Mucosa of rectum (tissue), 2 donors: ENCODE results near the gene CENPE.

Experiments
- H3K27ac ChIP-seq, 2 donors: one replicate each; pipeline ENCODE4 v1.7.0; 2013; ENCODE audit warnings: inconsistent platforms in 2 of 2, low read depth in 2 of 2, low read length in 2 of 2
- H3K27me3 ChIP-seq, 2 donors: one replicate each; pipeline ENCODE4 v1.7.0; 2013; ENCODE audit warnings: low read length in 2 of 2; ENCODE audit not compliant: control insufficient read depth in 2 of 2, insufficient read depth in 2 of 2
- H3K36me3 ChIP-seq, 2 donors: one replicate each; pipeline ENCODE4 v1.7.0; 2013; ENCODE audit warnings: low read length in 2 of 2; ENCODE audit not compliant: control insufficient read depth in 2 of 2, insufficient read depth in 2 of 2
- H3K4me1 ChIP-seq, 2 donors: one replicate each; pipeline ENCODE4 v1.7.0; 2013; ENCODE audit warnings: low read length in 2 of 2, mild to moderate bottlenecking in 1 of 2; ENCODE audit not compliant: control insufficient read depth in 2 of 2, insufficient read depth in 2 of 2
- H3K4me3 ChIP-seq, 2 donors: one replicate each; pipeline ENCODE4 v1.7.0; 2013; ENCODE audit warnings: low read length in 2 of 2
- H3K9ac ChIP-seq, 2 donors: one replicate each; pipeline ENCODE4 v1.7.0; 2013; ENCODE audit warnings: low read length in 2 of 2, low read depth in 1 of 2, mild to moderate bottlenecking in 1 of 2
- H3K9me3 ChIP-seq, 2 donors: one replicate each; pipeline ENCODE4 v1.7.0; 2013; ENCODE audit warnings: low read length in 2 of 2; ENCODE audit not compliant: control insufficient read depth in 2 of 2
- donor health status: healthy.
- donor health status: Normal muscosa, but diverticular disease.

Gene CENPE

GRCh38 chr4:103085555-103086196 lies 112.5 kb downstream of the CENPE start:
- no peaks in the 10 kb centered on the region for H3K4me1 ChIP-seq
- H3K4me3 ChIP-seq = no peak overlapping the region
- no peaks in the 10 kb centered on the region for H3K27me3 ChIP-seq
- H3K9ac ChIP-seq = no peak overlapping the region
- H3K9me3 ChIP-seq = no peaks in the 10 kb centered on the region
- H3K27ac ChIP-seq = no peak overlapping the region
- peaks cover 26 to 47% of the 10 kb centered on the region in 2 donors for H3K36me3 ChIP-seq

- Histone ChIP-seq H3K36me3 (peaks cover 2 to 13% of the 10 kb centered on the region in 2 donors), H3K4me1 (peaks cover 0 to 7% of the 10 kb centered on the region in 2 donors), H3K27ac (no peak overlapping the region), H3K9ac (no peak overlapping the region), H3K4me3 (no peak overlapping the region), H3K27me3 (no peaks in the 10 kb centered on the region), H3K9me3 (no peaks in the 10 kb centered on the region)
These were observed 118.5 kb downstream of the CENPE start for GRCh38 chr4:103079621-103080020.

- Histone ChIP-seq H3K4me1 (peaks cover 0 to 7% of the 10 kb centered on the region in 2 donors), H3K9me3 (no peaks in the 10 kb centered on the region), H3K36me3 (peaks cover 2 to 6% of the 10 kb centered on the region in 2 donors), H3K4me3 (peak within 1 kb of the TSS; percentile 63 to 72), H3K9ac (peak within 1 kb of the TSS; percentile 60 to 62), H3K27me3 (no peaks in the 10 kb centered on the region), H3K27ac (peak within 1 kb of the TSS; percentile 1 to 65)
These were observed 121.3 kb downstream of the CENPE start, which contains the start of gene SLC9B2 for GRCh38 chr4:103076747-103077347. SLC9B2 (minus strand) TSS chr4:103076761; CDS start chr4:103067550, 9,211 bp downstream.

GRCh38 chr4:103075894-103076746 lies 122.0 kb downstream of the CENPE start:
- H3K4me3 ChIP-seq = peak overlapping the region; percentile 63 to 72
- H3K9ac ChIP-seq = peak overlapping the region; percentile 60 to 62
- no peaks in the 10 kb centered on the region for H3K27me3 ChIP-seq
- peak overlapping the region; percentile 1 to 65 for H3K27ac ChIP-seq
- peaks cover 0 to 7% of the 10 kb centered on the region in 2 donors for H3K4me1 ChIP-seq
- no peaks in the 10 kb centered on the region for H3K9me3 ChIP-seq
- H3K36me3 ChIP-seq = peaks cover 2 to 5% of the 10 kb centered on the region in 2 donors

GRCh38 chr4:103075435-103075893 lies 122.7 kb downstream of the CENPE start:
- H3K27me3 ChIP-seq = no peaks in the 10 kb centered on the region
- peaks cover 0 to under 1% of the 10 kb centered on the region in 2 donors for H3K36me3 ChIP-seq
- no peak overlapping the region for H3K27ac ChIP-seq
- H3K9me3 ChIP-seq = no peaks in the 10 kb centered on the region
- peak overlapping the region; percentile 63 to 72 for H3K4me3 ChIP-seq
- H3K9ac ChIP-seq = no peak overlapping the region
- peaks cover 0 to 7% of the 10 kb centered on the region in 2 donors for H3K4me1 ChIP-seq

- H3K27me3 ChIP-seq = no peaks in the 10 kb centered on the region
- H3K4me3 ChIP-seq = no peak overlapping the region
- H3K36me3 ChIP-seq = no peaks in the 10 kb centered on the region
- H3K9ac ChIP-seq = no peak overlapping the region
- H3K4me1 ChIP-seq = peaks cover 0 to 7% of the 10 kb centered on the region in 2 donors
- no peaks in the 10 kb centered on the region for H3K9me3 ChIP-seq
- H3K27ac ChIP-seq = no peak overlapping the region
These were observed 123.3 kb downstream of the CENPE start for GRCh38 chr4:103074744-103075434.

- H3K9ac ChIP-seq = no peak overlapping the region
- H3K9me3 ChIP-seq = no peaks in the 10 kb centered on the region
- H3K27ac ChIP-seq = no peak overlapping the region
- peaks cover 0 to 7% of the 10 kb centered on the region in 2 donors for H3K4me1 ChIP-seq
- no peaks in the 10 kb centered on the region for H3K36me3 ChIP-seq
- H3K27me3 ChIP-seq = no peaks in the 10 kb centered on the region
- H3K4me3 ChIP-seq = no peak overlapping the region
These were observed 124.2 kb downstream of the CENPE start for GRCh38 chr4:103073792-103074438.

- no peaks in the 10 kb centered on the region for H3K27me3 ChIP-seq
- no peak overlapping the region for H3K27ac ChIP-seq
- no peak overlapping the region for H3K4me3 ChIP-seq
- no peaks in the 10 kb centered on the region for H3K36me3 ChIP-seq
- H3K4me1 ChIP-seq = no peaks in the 10 kb centered on the region
- no peak overlapping the region for H3K9ac ChIP-seq
- no peaks in the 10 kb centered on the region for H3K9me3 ChIP-seq
These were observed 130.1 kb downstream of the CENPE start for GRCh38 chr4:103067841-103068547.
